ENCODE measurements around the gene CPNE4.

The CPNE4 gene

DNA sequence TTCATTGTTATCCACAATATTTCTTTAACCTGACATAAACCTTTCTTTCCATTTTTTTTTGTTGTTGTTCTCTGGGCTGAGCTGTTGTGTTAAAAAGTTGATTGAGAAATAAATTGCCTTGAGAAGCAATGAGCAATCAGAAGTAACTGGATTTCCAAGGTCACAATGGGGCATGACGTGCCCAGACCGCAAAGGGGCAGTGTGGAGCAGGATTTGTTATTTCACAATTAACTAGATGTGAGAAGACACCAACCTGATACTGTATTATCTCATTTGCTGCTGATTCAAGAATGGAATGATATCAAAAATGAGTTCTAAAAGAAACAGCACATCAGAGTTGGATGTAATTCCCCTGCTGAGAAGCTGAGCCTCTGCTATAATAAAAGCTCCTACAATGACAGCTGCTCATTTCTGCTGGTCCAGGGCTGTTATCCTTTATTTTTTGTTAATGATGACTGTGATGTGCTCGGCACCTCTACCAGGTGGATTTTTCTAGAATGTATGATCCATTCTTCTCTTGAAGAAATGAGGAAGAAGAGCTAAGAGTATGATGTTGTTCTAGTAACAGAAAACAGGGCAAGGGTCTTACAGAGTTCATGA, 28.1 kb downstream of the CPNE4 start:
- no peak overlapping the region for H3K4me3 Mint-ChIP-seq
- no peak overlapping the region for H3K27ac Mint-ChIP-seq
- H3K36me3 Mint-ChIP-seq (ENCODE audit: low read depth), result no peaks in the 10 kb centered on the region
- no peaks in the 10 kb centered on the region for H3K27me3 Mint-ChIP-seq (ENCODE audit: low read depth, poor library complexity)
- TF ChIP-seq, protein P1, sequence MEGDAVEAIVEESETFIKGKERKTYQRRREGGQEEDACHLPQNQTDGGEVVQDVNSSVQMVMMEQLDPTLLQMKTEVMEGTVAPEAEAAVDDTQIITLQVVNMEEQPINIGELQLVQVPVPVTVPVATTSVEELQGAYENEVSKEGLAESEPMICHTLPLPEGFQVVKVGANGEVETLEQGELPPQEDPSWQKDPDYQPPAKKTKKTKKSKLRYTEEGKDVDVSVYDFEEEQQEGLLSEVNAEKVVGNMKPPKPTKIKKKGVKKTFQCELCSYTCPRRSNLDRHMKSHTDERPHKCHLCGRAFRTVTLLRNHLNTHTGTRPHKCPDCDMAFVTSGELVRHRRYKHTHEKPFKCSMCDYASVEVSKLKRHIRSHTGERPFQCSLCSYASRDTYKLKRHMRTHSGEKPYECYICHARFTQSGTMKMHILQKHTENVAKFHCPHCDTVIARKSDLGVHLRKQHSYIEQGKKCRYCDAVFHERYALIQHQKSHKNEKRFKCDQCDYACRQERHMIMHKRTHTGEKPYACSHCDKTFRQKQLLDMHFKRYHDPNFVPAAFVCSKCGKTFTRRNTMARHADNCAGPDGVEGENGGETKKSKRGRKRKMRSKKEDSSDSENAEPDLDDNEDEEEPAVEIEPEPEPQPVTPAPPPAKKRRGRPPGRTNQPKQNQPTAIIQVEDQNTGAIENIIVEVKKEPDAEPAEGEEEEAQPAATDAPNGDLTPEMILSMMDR (IDR thresholded peaks at IDR 0.05), result peak; percentile 52
- peaks cover 30% of the 10 kb centered on the region for H3K4me1 Mint-ChIP-seq
- DNase-seq, result peak; percentile 40
- H3K9me3 Mint-ChIP-seq, result no peaks in the 10 kb centered on the region

DNA sequence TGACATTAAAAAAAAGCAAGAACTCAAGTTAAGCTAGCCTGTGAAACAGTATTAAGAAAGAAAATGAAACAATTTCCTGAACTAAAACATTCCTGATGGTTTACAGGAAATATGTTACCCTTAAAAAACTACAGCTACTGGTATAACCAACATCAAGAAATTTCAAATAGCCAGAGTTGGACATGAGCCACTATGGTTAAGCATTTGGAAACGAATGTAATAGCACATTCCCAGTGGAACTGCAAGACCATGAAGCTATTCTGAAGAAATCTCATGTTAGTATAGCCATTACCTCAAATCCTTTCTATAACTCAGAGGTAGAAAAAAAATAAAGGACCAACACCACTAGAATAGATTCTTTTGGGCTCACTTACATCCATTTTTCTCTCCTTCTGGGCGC, 30.2 kb downstream of the CPNE4 start:
- DNase-seq, result no peak
- Mint-ChIP-seq H3K27me3 (ENCODE audit: low read depth, poor library complexity) (no peaks in the 10 kb centered on the region), H3K9me3 (no peaks in the 10 kb centered on the region), H3K27ac (no peak overlapping the region), H3K4me3 (no peak overlapping the region), H3K4me1 (peaks cover 9% of the 10 kb centered on the region), H3K36me3 (ENCODE audit: low read depth) (no peaks in the 10 kb centered on the region)
- TF ChIP-seq, protein P1 (IDR thresholded peaks at IDR 0.05), result no peak

DNA sequence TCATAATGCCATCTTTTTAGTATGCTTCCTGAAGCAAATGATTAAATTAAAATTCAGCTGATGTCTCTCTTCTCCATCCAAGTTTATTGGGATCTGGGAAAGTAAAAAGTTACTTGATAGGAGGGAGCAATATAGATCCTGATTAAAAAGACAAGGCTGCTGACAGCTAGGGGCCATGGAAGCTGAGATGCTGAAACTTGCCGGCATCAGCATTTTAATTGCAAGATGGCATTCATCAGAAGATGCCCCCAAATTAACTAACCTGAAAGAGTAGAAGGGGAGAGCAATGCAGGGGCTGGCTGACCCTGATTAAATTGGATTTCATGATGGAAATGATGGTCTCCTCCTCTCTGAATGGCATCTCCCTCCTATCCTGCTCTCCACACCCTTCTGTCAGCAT, 31.1 kb downstream of the CPNE4 start:
- no peak overlapping the region for H3K4me3 Mint-ChIP-seq
- TF ChIP-seq, protein P1 (IDR thresholded peaks at IDR 0.05), result no peak
- no peaks in the 10 kb centered on the region for H3K4me1 Mint-ChIP-seq
- H3K36me3 Mint-ChIP-seq (ENCODE audit: low read depth), result no peaks in the 10 kb centered on the region
- H3K27ac Mint-ChIP-seq, result no peak overlapping the region
- H3K27me3 Mint-ChIP-seq (ENCODE audit: low read depth, poor library complexity), result no peaks in the 10 kb centered on the region
- no peak for DNase-seq
- no peaks in the 10 kb centered on the region for H3K9me3 Mint-ChIP-seq

DNA sequence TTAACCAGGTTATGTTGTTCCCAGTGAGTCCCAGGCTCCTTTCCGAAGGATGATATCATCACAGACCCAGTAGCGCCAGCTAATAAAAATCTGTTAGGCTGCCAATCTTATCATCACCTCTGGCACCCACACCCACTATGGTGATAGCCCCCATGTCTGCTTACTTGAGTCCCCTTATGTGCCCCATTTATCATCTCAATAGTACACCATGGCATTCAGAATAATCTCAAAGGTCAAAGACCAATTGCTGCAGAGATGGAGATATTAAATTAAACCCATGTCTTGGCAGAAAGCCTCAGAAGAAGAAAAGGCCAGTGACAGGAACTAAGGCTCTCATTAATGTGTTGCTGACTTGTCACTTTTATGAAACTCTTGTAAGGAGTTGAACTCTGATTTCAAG, 32.8 kb downstream of the CPNE4 start:
- H3K36me3 Mint-ChIP-seq (ENCODE audit: low read depth), result no peaks in the 10 kb centered on the region
- DNase-seq, result no peak
- no peaks in the 10 kb centered on the region for H3K27me3 Mint-ChIP-seq (ENCODE audit: low read depth, poor library complexity)
- H3K9me3 Mint-ChIP-seq, result no peaks in the 10 kb centered on the region
- no peak overlapping the region for H3K4me3 Mint-ChIP-seq
- TF ChIP-seq, protein P1 (IDR thresholded peaks at IDR 0.05), result no peak
- H3K27ac Mint-ChIP-seq, result no peak overlapping the region
- no peaks in the 10 kb centered on the region for H3K4me1 Mint-ChIP-seq

DNA sequence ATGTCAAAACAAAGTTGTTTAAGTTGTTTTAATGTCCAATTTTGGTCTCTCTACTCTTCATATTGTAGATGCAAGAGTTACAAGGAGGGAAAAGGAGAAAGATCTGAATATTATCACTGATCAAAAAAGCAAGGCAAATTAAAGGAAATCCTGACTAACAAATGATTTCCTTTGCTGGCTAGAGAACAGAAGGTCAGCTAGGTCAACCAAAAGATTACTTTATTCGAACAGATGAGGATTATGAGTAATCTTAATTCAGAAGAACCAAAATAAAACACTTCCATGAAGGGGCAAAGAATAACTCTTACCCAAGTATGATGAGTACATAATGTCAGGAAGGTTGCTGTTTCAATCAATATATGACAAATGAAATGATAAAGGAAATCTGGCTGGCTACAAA, 33.8 kb downstream of the CPNE4 start:
- Mint-ChIP-seq H3K9me3 (no peaks in the 10 kb centered on the region), H3K4me1 (no peaks in the 10 kb centered on the region), H3K36me3 (ENCODE audit: low read depth) (no peaks in the 10 kb centered on the region), H3K27me3 (ENCODE audit: low read depth, poor library complexity) (no peaks in the 10 kb centered on the region), H3K27ac (no peak overlapping the region), H3K4me3 (no peak overlapping the region)
- DNase-seq, result no peak
- TF ChIP-seq, protein P1 (IDR thresholded peaks at IDR 0.05), result no peak

DNA sequence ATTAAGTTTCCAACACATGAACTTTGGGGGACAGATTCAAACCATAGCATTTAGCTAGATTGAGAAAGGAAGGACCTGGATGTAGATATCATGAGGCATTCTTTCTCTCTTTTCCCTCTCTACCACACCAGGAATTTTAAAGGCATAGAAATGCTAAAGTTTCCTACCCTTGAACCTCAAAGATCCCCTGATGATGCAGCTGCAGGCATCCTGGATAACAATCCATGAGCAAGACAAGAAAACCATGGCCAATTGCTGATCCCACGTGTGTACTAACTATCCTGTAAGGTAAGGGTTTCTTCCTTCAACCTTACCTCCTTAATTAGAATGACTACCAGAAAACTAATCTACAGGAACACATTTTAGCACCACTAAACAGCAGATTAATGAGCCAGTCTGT, 36.8 kb downstream of the CPNE4 start:
- no peaks in the 10 kb centered on the region for H3K9me3 Mint-ChIP-seq
- H3K36me3 Mint-ChIP-seq (ENCODE audit: low read depth), result no peaks in the 10 kb centered on the region
- no peaks in the 10 kb centered on the region for H3K27me3 Mint-ChIP-seq (ENCODE audit: low read depth, poor library complexity)
- TF ChIP-seq, protein P1 (IDR thresholded peaks at IDR 0.05), result no peak
- H3K27ac Mint-ChIP-seq, result no peak overlapping the region
- H3K4me1 Mint-ChIP-seq, result no peaks in the 10 kb centered on the region
- no peak for DNase-seq
- no peak overlapping the region for H3K4me3 Mint-ChIP-seq
